ENCODE measurements around the gene PSMG3. TPM values are rescaled to one million over a fixed set of nuclear protein-coding genes. Genes with fewer than 3 reads are reported as not detected.

Gene PSMG3
- polyA plus RNA-seq, 1 donor (not counting 4 experiments of a cell fraction or from before 2014, with no cell fraction given) = 49.6 TPM

GRCh38 chr7:1542329-1542728 lies 27.5 kb downstream of the PSMG3 start:
- Histone ChIP-seq H3K79me2 (ENCODE audit: control insufficient read depth, insufficient read depth, low read length) (peaks cover 21% of the 10 kb centered on the region), H2AFZ (ENCODE audit: control insufficient read depth, low read length) (no peak overlapping the region), H3K27me3 (ENCODE audit: control insufficient read depth, extremely low read depth, insufficient read depth, low read length) (no peaks in the 10 kb centered on the region), H3K4me1 (ENCODE audit: control insufficient read depth, extremely low read depth, insufficient read depth, low read length) (peaks cover 26% of the 10 kb centered on the region), H3K36me3 (ENCODE audit: control insufficient read depth in 2 of 2, extremely low read depth in 1 of 2, insufficient read depth in 2 of 2, low read length in 2 of 2) (peaks cover 0 to 14% of the 10 kb centered on the region in 2 experiments), H3K9me1 (ENCODE audit: control insufficient read depth, extremely low read depth, insufficient read depth, low read length) (no peaks in the 10 kb centered on the region), H3K9me3 (ENCODE audit: control insufficient read depth, low read depth, low read length) (no peaks in the 10 kb centered on the region), H3K9ac (ENCODE audit: control insufficient read depth, extremely low read depth, insufficient read depth, low read length) (no peak overlapping the region), H3K27ac (ENCODE audit: control insufficient read depth, insufficient read depth, low read length) (no peak overlapping the region), H3K4me3 (ENCODE audit: control insufficient read depth in 2 of 3, extremely low read depth in 1 of 3, insufficient read depth in 2 of 3, low read depth in 1 of 3, low read length in 3 of 3) (no peak overlapping the region), H4K20me1 (ENCODE audit: control insufficient read depth, extremely low read depth, insufficient read depth, low read length) (peaks cover 9% of the 10 kb centered on the region), H3K4me2 (ENCODE audit: control insufficient read depth, extremely low read depth, insufficient read depth, low read depth, low read length) (no peak overlapping the region)
- FAIRE-seq (no peak), DNase-seq (ENCODE audit: low read depth, low spot score) (no peak)
- dilution Hi-C loops (cut with MboI; ENCODE audit: extremely low pct_ligation_motif_present, low sequenced_read_pairs) = no loop called here
- TF ChIP-seq CTCF (optimal IDR thresholded peaks at IDR 0.05 in 1 of 3, IDR thresholded peaks at IDR 0.05 in 1 of 3, conservative IDR thresholded peaks at IDR 0.05 in 1 of 3; ENCODE audit: extremely low read depth in 1 of 3, insufficient read depth in 2 of 3, low read length in 3 of 3) (no peak), EZH2 (IDR thresholded peaks at IDR 0.05; ENCODE audit: low read length) (no peak)

- no peak overlapping the region for H3K4me3 ChIP-seq (ENCODE audit: control insufficient read depth in 2 of 3, extremely low read depth in 1 of 3, insufficient read depth in 2 of 3, low read depth in 1 of 3, low read length in 3 of 3)
- FAIRE-seq = no peak
- dilution Hi-C loops (cut with MboI; ENCODE audit: extremely low pct_ligation_motif_present, low sequenced_read_pairs) = no loop called here
- H3K27me3 ChIP-seq (ENCODE audit: control insufficient read depth, extremely low read depth, insufficient read depth, low read length) = no peaks in the 10 kb centered on the region
- peaks cover 26% of the 10 kb centered on the region for H3K79me2 ChIP-seq (ENCODE audit: control insufficient read depth, insufficient read depth, low read length)
- peaks cover 32% of the 10 kb centered on the region for H3K4me1 ChIP-seq (ENCODE audit: control insufficient read depth, extremely low read depth, insufficient read depth, low read length)
- TF ChIP-seq EZH2 (IDR thresholded peaks at IDR 0.05; ENCODE audit: low read length) = no peak
- TF ChIP-seq CTCF (optimal IDR thresholded peaks at IDR 0.05 in 1 of 3, IDR thresholded peaks at IDR 0.05 in 1 of 3, conservative IDR thresholded peaks at IDR 0.05 in 1 of 3; ENCODE audit: extremely low read depth in 1 of 3, insufficient read depth in 2 of 3, low read length in 3 of 3) = no peak
- H3K9ac ChIP-seq (ENCODE audit: control insufficient read depth, extremely low read depth, insufficient read depth, low read length) = no peak overlapping the region
- H3K4me2 ChIP-seq (ENCODE audit: control insufficient read depth, extremely low read depth, insufficient read depth, low read depth, low read length) = no peak overlapping the region
- H3K9me3 ChIP-seq (ENCODE audit: control insufficient read depth, low read depth, low read length) = no peaks in the 10 kb centered on the region
- no peak overlapping the region for H2AFZ ChIP-seq (ENCODE audit: control insufficient read depth, low read length)
- peaks cover under 1 to 14% of the 10 kb centered on the region in 2 experiments for H3K36me3 ChIP-seq (ENCODE audit: control insufficient read depth in 2 of 2, extremely low read depth in 1 of 2, insufficient read depth in 2 of 2, low read length in 2 of 2)
- H3K9me1 ChIP-seq (ENCODE audit: control insufficient read depth, extremely low read depth, insufficient read depth, low read length) = no peaks in the 10 kb centered on the region
- no peak overlapping the region for H3K27ac ChIP-seq (ENCODE audit: control insufficient read depth, insufficient read depth, low read length)
- DNase-seq (ENCODE audit: low read depth, low spot score) = no peak
- H4K20me1 ChIP-seq (ENCODE audit: control insufficient read depth, extremely low read depth, insufficient read depth, low read length) = peaks cover 9% of the 10 kb centered on the region
Measured at GRCh38 chr7:1541431-1542162, 28.2 kb downstream of the PSMG3 start.
